COLO668 (cell line): ENCODE results near the gene MMP15.

ENCODE experiments used
- DNase-seq: peaks from one replicate; lab custom pipeline; 2025; ENCODE audit not compliant: unreplicated experiment; lab: John Stamatoyannopoulos, UW

MMP15 gene

GRCh38 chr16:58034774-58035173 is 9.2 kb downstream of the MMP15 start:
- no peak for DNase-seq

- DNase-seq = peak; percentile 52
These were observed 10.0 kb downstream of the MMP15 start for GRCh38 chr16:58035356-58036170.

- DNase-seq = no peak
These were observed 11.4 kb downstream of the MMP15 start for GRCh38 chr16:58036943-58037342.

- no peak for DNase-seq
These were observed 12.0 kb downstream of the MMP15 start for GRCh38 chr16:58037365-58038057.

GRCh38 chr16:58038219-58038641 is 12.7 kb downstream of the MMP15 start:
- DNase-seq = no peak

- DNase-seq = no peak
These were observed 14.4 kb downstream of the MMP15 start for GRCh38 chr16:58039829-58040495.

GRCh38 chr16:58040496-58040846 is 14.9 kb downstream of the MMP15 start:
- DNase-seq = no peak

- no peak for DNase-seq
These were observed 15.5 kb downstream of the MMP15 start for GRCh38 chr16:58040945-58041627.

- DNase-seq = no peak
These were observed 16.0 kb downstream of the MMP15 start for GRCh38 chr16:58041628-58041955.

GRCh38 chr16:58042001-58042885 is 16.7 kb downstream of the MMP15 start:
- DNase-seq = no peak

- DNase-seq = no peak
These were observed 17.4 kb downstream of the MMP15 start for GRCh38 chr16:58042886-58043515.

GRCh38 chr16:58043571-58044155 is 18.1 kb downstream of the MMP15 start:
- DNase-seq = no peak

- DNase-seq = no peak
These were observed 18.9 kb downstream of the MMP15 start for GRCh38 chr16:58044266-58045019.

- DNase-seq = no peak
These were observed 19.5 kb downstream of the MMP15 start for GRCh38 chr16:58045096-58045495.

- no peak for DNase-seq
These were observed 20.7 kb downstream of the MMP15 start for GRCh38 chr16:58046054-58046881.

- DNase-seq = no peak
These were observed 21.4 kb downstream of the MMP15 start for GRCh38 chr16:58046936-58047335.

- no peak for DNase-seq
These were observed 22.2 kb downstream of the MMP15 start for GRCh38 chr16:58047557-58048348.
